GM12878 (cell line): ENCODE measurements around the gene RERGL. TPM values are rescaled to one million over a fixed set of nuclear protein-coding genes. Genes with fewer than 3 reads are reported as not detected.

Experiments used
- ATAC-seq: fragments of 200-7000 bp; cut with Tn5 transposase; 3 replicates; pipeline ENCODE4 v1.9.1; 2020; ENCODE audit warnings: mild to moderate bottlenecking, moderate library complexity
- BruUV-seq: library from RNA; stranded (reverse); fragments of 400-500 nt; replicated peaks from 2 replicates; lab custom pipeline; 2021; lab: Mats Ljungman, UMichigan
- CTCF ChIA-PET: fragments of 300-600 bp; sonication (Branson Sonifier 250); formaldehyde crosslinking; extraction: SDS; loops from one replicate; lab custom pipeline; 2021; ENCODE audit warnings: inconsistent platforms; lab: Yijun Ruan, JAX
- POLR2A ChIA-PET: fragments of 350-600 bp; formaldehyde crosslinking; extraction: SDS; loops from one replicate; lab custom pipeline; 2021; ENCODE audit warnings: inconsistent platforms; lab: Charles Lee
- RAD21 ChIA-PET: fragments of 300-600 bp; sonication (Branson Sonifier 250); formaldehyde crosslinking; loops from one replicate; lab custom pipeline; 2023; ENCODE audit warnings: antibody characterized with exemption; ENCODE audit not compliant: unreplicated experiment; lab: Charles Lee
- SMC1A ChIA-PET: fragments of 300-600 bp; sonication (Branson Sonifier 250); formaldehyde crosslinking; loops from one replicate; lab custom pipeline; 2023; ENCODE audit not compliant: unreplicated experiment, uncharacterized antibody; lab: Charles Lee
- DNase-seq: peaks from one replicate; pipeline ENCODE4 v3.0.0-alpha.2; 2011; ENCODE audit warnings: low read depth, low spot score
- FAIRE-seq: peaks from 3 replicates; lab custom pipeline; 2011; peaks lifted over from hg19 to GRCh38; lab: Jason Lieb, UNC
- H2AFZ ChIP-seq: 2 replicates; pipeline ENCODE4 v1.6.0; 2011; ENCODE audit warnings: low read depth, low read length, control low read depth; ENCODE audit not compliant: control insufficient read depth
- H3K27ac ChIP-seq: 2 replicates; pipeline ENCODE4 v1.5.1; 2011; ENCODE audit warnings: control low read depth; ENCODE audit not compliant: control insufficient read depth, insufficient read depth
- H3K27me3 ChIP-seq, 2 experiments: replicated peaks in 1 of 2; 2 replicates each; pipeline versions ENCODE4 v1.6.0 to v1.6.1; 2011; ENCODE audit warnings: low read length in 1 of 2; ENCODE audit not compliant: control insufficient read depth in 2 of 2, insufficient read depth in 2 of 2
- H3K36me3 ChIP-seq, 2 experiments: 2 replicates each; pipeline ENCODE4 v1.5.1; 2011; ENCODE audit warnings: low read length in 1 of 2; ENCODE audit not compliant: control insufficient read depth in 2 of 2, insufficient read depth in 2 of 2
- H3K4me1 ChIP-seq: 2 replicates; pipeline ENCODE4 v1.6.1; 2011; ENCODE audit warnings: mild to moderate bottlenecking, low read length, moderate library complexity, mixed read lengths; ENCODE audit not compliant: control insufficient read depth, insufficient read depth
- H3K4me2 ChIP-seq: 2 replicates; pipeline ENCODE4 v1.6.0; 2011; ENCODE audit warnings: control low read depth; ENCODE audit not compliant: control insufficient read depth, insufficient read depth
- H3K4me3 ChIP-seq: fragments of 200-600 bp; sonication (generic); 2 replicates; pipeline ENCODE4 v1.5.1; 2016
- H3K79me2 ChIP-seq: 2 replicates; pipeline ENCODE4 v1.6.0; 2011; ENCODE audit warnings: low read length; ENCODE audit not compliant: control insufficient read depth, insufficient read depth
- H3K9ac ChIP-seq: 2 replicates; pipeline ENCODE4 v1.8.0; 2011; ENCODE audit warnings: low read length, control low read depth, mixed read lengths; ENCODE audit not compliant: control insufficient read depth, insufficient read depth
- H3K9me3 ChIP-seq: replicated peaks from 3 replicates; pipeline ENCODE4 v1.5.1; 2011; ENCODE audit warnings: mild to moderate bottlenecking, low read length; ENCODE audit not compliant: control insufficient read depth, insufficient read depth
- H4K20me1 ChIP-seq: 2 replicates; pipeline ENCODE4 v1.6.0; 2011; ENCODE audit not compliant: control insufficient read depth, insufficient read depth
- BCL11A ChIP-seq: IDR thresholded peaks from 2 replicates; pipeline ENCODE4 v1.6.1; 2011; ENCODE audit warnings: low read depth, low read length
- CHD2 ChIP-seq: IDR thresholded peaks from 2 replicates; pipeline ENCODE4 v1.6.1; 2011; ENCODE audit warnings: low read depth, low read length, improper control_type of control experiment, borderline replicate concordance
- CREB1 ChIP-seq: IDR thresholded peaks from 2 replicates; pipeline ENCODE4 v1.6.1; 2012; ENCODE audit warnings: low read depth, mild to moderate bottlenecking, inconsistent platforms
- DPF2 ChIP-seq: fragments of 450-650 bp; IDR thresholded peaks from 2 replicates; pipeline ENCODE4 v1.6.1; 2017; ENCODE audit warnings: mild to moderate bottlenecking
- EGR1 ChIP-seq, 2 experiments: IDR thresholded peaks; 1 replicate in 1 of 2; 2 replicates in 1 of 2; pipeline ENCODE4 v1.6.1; 2011 to 2012; ENCODE audit warnings: low read depth in 2 of 2, low read length in 2 of 2, borderline replicate concordance in 1 of 2, mild to moderate bottlenecking in 1 of 2, moderate library complexity in 1 of 2
- EP300 ChIP-seq, 2 experiments: fragments of 150-350 bp in 1 of 2; IDR thresholded peaks; 2 replicates each; pipeline ENCODE4 v1.6.1; 2011 to 2012; ENCODE audit warnings: low read depth in 2 of 2, low read length in 2 of 2, borderline replicate concordance in 1 of 2, improper control_type of control experiment in 1 of 2, inconsistent platforms in 1 of 2; ENCODE audit not compliant: control insufficient read depth in 1 of 2
- ETV6 ChIP-seq, 2 experiments: fragments of 450-650 bp in 1 of 2; IDR thresholded peaks in 1 of 2; conservative IDR thresholded peaks in 1 of 2; 2 replicates each; pipeline ENCODE4 v1.6.1; 2014; ENCODE audit warnings: antibody characterized with exemption in 1 of 2, borderline replicate concordance in 1 of 2, low read depth in 1 of 2, mild to moderate bottlenecking in 1 of 2, moderate library complexity in 1 of 2
- GATAD2B ChIP-seq: fragments of 450-650 bp; conservative IDR thresholded peaks from 2 replicates; pipeline ENCODE4 v1.6.1; 2017; ENCODE audit warnings: low read depth, mild to moderate bottlenecking, moderate library complexity
- RUNX3 ChIP-seq: IDR thresholded peaks from 2 replicates; pipeline ENCODE4 v1.6.1; 2012; ENCODE audit warnings: low read length, inconsistent platforms
- SREBF1 ChIP-seq: IDR thresholded peaks from 2 replicates; pipeline ENCODE4 v1.6.1; 2012; ENCODE audit warnings: mild to moderate bottlenecking, low read length
- SUPT20H ChIP-seq: IDR thresholded peaks from 2 replicates; pipeline ENCODE4 v1.6.1; 2011; ENCODE audit warnings: low read depth, mild to moderate bottlenecking, low read length, moderate library complexity, borderline replicate concordance; ENCODE audit not compliant: control insufficient read depth
- ZSCAN29 ChIP-seq: fragments of 450-650 bp; IDR thresholded peaks from 2 replicates; pipeline ENCODE4 v1.6.1; 2017; ENCODE audit warnings: mild to moderate bottlenecking, moderate library complexity
- WGBS: methylation state at CpG from one replicate; pipeline ENCODE4 v1.1.6; 2016; ENCODE audit warnings: low lambda C conversion rate; ENCODE audit not compliant: insufficient replicate concordance, insufficient coverage; ENCODE audit errors: missing lambda C conversion rate; 5-methylcytosine and 5-hydroxymethylcytosine counted together
- in situ Hi-C: fragments of 300-500 bp; cut with MboI; formaldehyde crosslinking; loops from 9 replicates; pipeline ENCODE4 v1.14.3; 2018; ENCODE audit warnings: mixed read lengths
- intact Hi-C: fragments of 100-400 bp; cut with micrococcal nuclease; formaldehyde crosslinking; loops from one replicate; pipeline ENCODE4 v1.14.2; 2022; ENCODE audit not compliant: unreplicated experiment
- polyA plus RNA-seq, 11 experiments: library from polyadenylated mRNA; depleted of rRNA in 4 of 11; unstranded in 6 of 11; stranded (reverse) in 5 of 11; fragments of >200 nt; fragmentation: Nextera tagmentation in 4 of 11; fragmentation: Illumina TruSeq in 1 of 11; extraction: Ambion mirVana in 4 of 11; extraction: Trizol in 1 of 11; gene quantifications; 1 replicate in 1 of 11; 2 replicates in 10 of 11; pipeline versions ENCODE4 v1.2.1 to v1.2.3, GENCODE V29; 2011 to 2016; ENCODE audit warnings: inconsistent platforms in 2 of 11, missing spikeins in 2 of 11, low read depth in 1 of 11
- total RNA-seq, 4 experiments: library from RNA; depleted of rRNA in 3 of 4; stranded (reverse); fragments of >200 nt in 3 of 4; fragmentation: Illumina TruSeq in 1 of 4; extraction: Trizol in 1 of 4; gene quantifications; 2 replicates each; pipeline versions ENCODE4 v1.2.1 to v1.2.3, GENCODE V29; 2013 to 2021
- TF ChIP-seq, protein P1 (sequence below): IDR thresholded peaks from 2 replicates; pipeline ENCODE4 v1.6.1; 2012; ENCODE audit warnings: mild to moderate bottlenecking, low read depth, low read length
- TF ChIP-seq, protein P2 (sequence below): fragments of 450-650 bp; IDR thresholded peaks from 2 replicates; pipeline ENCODE4 v1.6.1; 2017; ENCODE audit warnings: antibody characterized with exemption, mild to moderate bottlenecking, moderate library complexity
- TF ChIP-seq, protein P3 (sequence below): IDR thresholded peaks from 2 replicates; pipeline ENCODE4 v1.6.1; 2012; ENCODE audit warnings: low read depth, low read length, improper control_type of control experiment
- TF ChIP-seq, protein P4 (sequence below): fragments of 450-650 bp; IDR thresholded peaks from 2 replicates; pipeline ENCODE4 v1.6.1; 2016; ENCODE audit warnings: mild to moderate bottlenecking

The RERGL gene
- total and polyA plus RNA-seq, 10 of the 15 experiments (the other 5 are each of a cell fraction or from before 2014, with no cell fraction given) = 0.10 to 0.28 (median 0.14) TPM; not detected in 3

DNA sequence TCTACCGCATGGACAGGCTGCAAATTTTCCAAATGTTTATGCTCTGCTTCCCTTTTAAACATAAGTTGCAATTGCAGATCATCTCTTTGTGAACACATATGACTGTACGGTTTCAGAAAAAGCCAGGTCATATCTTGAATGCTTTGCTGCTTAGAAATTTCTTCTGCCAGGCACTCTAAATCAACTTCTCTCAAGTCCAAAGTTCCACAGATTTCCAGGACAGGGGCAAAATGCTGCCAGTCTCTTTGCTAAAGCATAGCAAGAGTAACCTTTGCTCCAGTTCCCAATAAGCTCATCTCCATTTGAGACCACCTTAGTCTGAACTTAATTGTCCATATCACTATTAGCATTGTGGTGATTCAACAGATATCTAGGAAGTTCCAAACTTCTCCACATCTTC, 13.6 kb upstream of the RERGL start:
- no peak overlapping the region for H3K4me3 ChIP-seq
- no peaks in the 10 kb centered on the region; the same call in 2 of the 3 replicates for H3K9me3 ChIP-seq
- no peaks in the 10 kb centered on the region for H3K27me3 ChIP-seq
- no peaks in the 10 kb centered on the region for H3K79me2 ChIP-seq
- ChIA-PET CTCF (no interaction called here), POLR2A (no interaction called here), SMC1A (no interaction called here), RAD21 (no interaction called here)
- ATAC-seq = no peak
- no TSS peak for BruUV-seq
- H4K20me1 ChIP-seq = no peaks in the 10 kb centered on the region
- in situ Hi-C loops = no loop called here
- WGBS = 25% methylated on average over 2 of the region's 2 CpGs
- H3K4me2 ChIP-seq = no peak overlapping the region
- no peaks in the 10 kb centered on the region for H3K4me1 ChIP-seq
- DNase-seq = no peak
- intact Hi-C loops = no loop called here
- H3K9ac ChIP-seq = no peak overlapping the region
- no peak for FAIRE-seq
- H3K36me3 ChIP-seq = no peaks in the 10 kb centered on the region
- H2AFZ ChIP-seq = no peak overlapping the region
- no peak overlapping the region for H3K27ac ChIP-seq
- TF ChIP-seq CREB1 (no peak), CHD2 (no peak), RUNX3 (no peak), SUPT20H (no peak), GATAD2B (no peak), BCL11A (no peak), EGR1 (IDR thresholded peaks at IDR 0.05; ENCODE audit: borderline replicate concordance in 1 of 2, low read depth in 2 of 2, low read length in 2 of 2) (no peak), DPF2 (no peak), EP300 (IDR thresholded peaks at IDR 0.05; ENCODE audit: borderline replicate concordance in 1 of 2, control insufficient read depth in 1 of 2, low read depth in 2 of 2, low read length in 2 of 2) (no peak), SREBF1 (no peak), ZSCAN29 (no peak), ETV6 (conservative IDR thresholded peaks at IDR 0.05 in 1 of 2, IDR thresholded peaks at IDR 0.05 in 1 of 2; ENCODE audit: borderline replicate concordance in 1 of 2, low read depth in 1 of 2) (no peak)
- TF ChIP-seq, protein P1, sequence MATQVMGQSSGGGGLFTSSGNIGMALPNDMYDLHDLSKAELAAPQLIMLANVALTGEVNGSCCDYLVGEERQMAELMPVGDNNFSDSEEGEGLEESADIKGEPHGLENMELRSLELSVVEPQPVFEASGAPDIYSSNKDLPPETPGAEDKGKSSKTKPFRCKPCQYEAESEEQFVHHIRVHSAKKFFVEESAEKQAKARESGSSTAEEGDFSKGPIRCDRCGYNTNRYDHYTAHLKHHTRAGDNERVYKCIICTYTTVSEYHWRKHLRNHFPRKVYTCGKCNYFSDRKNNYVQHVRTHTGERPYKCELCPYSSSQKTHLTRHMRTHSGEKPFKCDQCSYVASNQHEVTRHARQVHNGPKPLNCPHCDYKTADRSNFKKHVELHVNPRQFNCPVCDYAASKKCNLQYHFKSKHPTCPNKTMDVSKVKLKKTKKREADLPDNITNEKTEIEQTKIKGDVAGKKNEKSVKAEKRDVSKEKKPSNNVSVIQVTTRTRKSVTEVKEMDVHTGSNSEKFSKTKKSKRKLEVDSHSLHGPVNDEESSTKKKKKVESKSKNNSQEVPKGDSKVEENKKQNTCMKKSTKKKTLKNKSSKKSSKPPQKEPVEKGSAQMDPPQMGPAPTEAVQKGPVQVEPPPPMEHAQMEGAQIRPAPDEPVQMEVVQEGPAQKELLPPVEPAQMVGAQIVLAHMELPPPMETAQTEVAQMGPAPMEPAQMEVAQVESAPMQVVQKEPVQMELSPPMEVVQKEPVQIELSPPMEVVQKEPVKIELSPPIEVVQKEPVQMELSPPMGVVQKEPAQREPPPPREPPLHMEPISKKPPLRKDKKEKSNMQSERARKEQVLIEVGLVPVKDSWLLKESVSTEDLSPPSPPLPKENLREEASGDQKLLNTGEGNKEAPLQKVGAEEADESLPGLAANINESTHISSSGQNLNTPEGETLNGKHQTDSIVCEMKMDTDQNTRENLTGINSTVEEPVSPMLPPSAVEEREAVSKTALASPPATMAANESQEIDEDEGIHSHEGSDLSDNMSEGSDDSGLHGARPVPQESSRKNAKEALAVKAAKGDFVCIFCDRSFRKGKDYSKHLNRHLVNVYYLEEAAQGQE = no peak
- TF ChIP-seq, protein P2, sequence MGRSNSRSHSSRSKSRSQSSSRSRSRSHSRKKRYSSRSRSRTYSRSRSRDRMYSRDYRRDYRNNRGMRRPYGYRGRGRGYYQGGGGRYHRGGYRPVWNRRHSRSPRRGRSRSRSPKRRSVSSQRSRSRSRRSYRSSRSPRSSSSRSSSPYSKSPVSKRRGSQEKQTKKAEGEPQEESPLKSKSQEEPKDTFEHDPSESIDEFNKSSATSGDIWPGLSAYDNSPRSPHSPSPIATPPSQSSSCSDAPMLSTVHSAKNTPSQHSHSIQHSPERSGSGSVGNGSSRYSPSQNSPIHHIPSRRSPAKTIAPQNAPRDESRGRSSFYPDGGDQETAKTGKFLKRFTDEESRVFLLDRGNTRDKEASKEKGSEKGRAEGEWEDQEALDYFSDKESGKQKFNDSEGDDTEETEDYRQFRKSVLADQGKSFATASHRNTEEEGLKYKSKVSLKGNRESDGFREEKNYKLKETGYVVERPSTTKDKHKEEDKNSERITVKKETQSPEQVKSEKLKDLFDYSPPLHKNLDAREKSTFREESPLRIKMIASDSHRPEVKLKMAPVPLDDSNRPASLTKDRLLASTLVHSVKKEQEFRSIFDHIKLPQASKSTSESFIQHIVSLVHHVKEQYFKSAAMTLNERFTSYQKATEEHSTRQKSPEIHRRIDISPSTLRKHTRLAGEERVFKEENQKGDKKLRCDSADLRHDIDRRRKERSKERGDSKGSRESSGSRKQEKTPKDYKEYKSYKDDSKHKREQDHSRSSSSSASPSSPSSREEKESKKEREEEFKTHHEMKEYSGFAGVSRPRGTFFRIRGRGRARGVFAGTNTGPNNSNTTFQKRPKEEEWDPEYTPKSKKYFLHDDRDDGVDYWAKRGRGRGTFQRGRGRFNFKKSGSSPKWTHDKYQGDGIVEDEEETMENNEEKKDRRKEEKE = no peak
- TF ChIP-seq, protein P3, sequence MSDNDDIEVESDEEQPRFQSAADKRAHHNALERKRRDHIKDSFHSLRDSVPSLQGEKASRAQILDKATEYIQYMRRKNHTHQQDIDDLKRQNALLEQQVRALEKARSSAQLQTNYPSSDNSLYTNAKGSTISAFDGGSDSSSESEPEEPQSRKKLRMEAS = no peak
- TF ChIP-seq, protein P4, sequence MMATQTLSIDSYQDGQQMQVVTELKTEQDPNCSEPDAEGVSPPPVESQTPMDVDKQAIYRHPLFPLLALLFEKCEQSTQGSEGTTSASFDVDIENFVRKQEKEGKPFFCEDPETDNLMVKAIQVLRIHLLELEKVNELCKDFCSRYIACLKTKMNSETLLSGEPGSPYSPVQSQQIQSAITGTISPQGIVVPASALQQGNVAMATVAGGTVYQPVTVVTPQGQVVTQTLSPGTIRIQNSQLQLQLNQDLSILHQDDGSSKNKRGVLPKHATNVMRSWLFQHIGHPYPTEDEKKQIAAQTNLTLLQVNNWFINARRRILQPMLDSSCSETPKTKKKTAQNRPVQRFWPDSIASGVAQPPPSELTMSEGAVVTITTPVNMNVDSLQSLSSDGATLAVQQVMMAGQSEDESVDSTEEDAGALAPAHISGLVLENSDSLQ = no peak
